Liver (tissue), 9 donors: ENCODE data around the gene TWF2. TPM values are rescaled to one million over a fixed set of nuclear protein-coding genes. Genes with fewer than 3 reads are reported as not detected.

ENCODE experiments used
- DNase-seq: peaks from one replicate; pipeline ENCODE4 v3.0.0-alpha.2; 2017; ENCODE audit warnings: low spot score
- H3K27ac ChIP-seq, 2 donors: one replicate each; pipeline ENCODE4 v1.7.0; 2013; ENCODE audit warnings: inconsistent platforms in 2 of 2, low read length in 2 of 2, control low read depth in 1 of 2, low read depth in 1 of 2, mild to moderate bottlenecking in 1 of 2
- H3K27me3 ChIP-seq, 4 donors: one replicate each; pipeline versions ENCODE4 v1.6.1 to v1.7.0; 2013; ENCODE audit warnings: low read length in 3 of 4, inconsistent platforms in 1 of 4, mild to moderate bottlenecking in 1 of 4, moderate library complexity in 1 of 4; ENCODE audit not compliant: control insufficient read depth in 4 of 4, insufficient read depth in 4 of 4
- H3K36me3 ChIP-seq, 4 donors: one replicate each; pipeline versions ENCODE4 v1.6.1 to v1.7.0; 2013; ENCODE audit warnings: low read length in 3 of 4, mild to moderate bottlenecking in 3 of 4, low read depth in 1 of 4, moderate library complexity in 1 of 4; ENCODE audit not compliant: control insufficient read depth in 4 of 4, insufficient read depth in 3 of 4
- H3K4me1 ChIP-seq, 4 donors: one replicate each; pipeline versions ENCODE4 v1.6.1 to v1.7.0; 2013; ENCODE audit warnings: low read length in 3 of 4, mild to moderate bottlenecking in 3 of 4, moderate library complexity in 1 of 4; ENCODE audit not compliant: control insufficient read depth in 4 of 4, insufficient read depth in 4 of 4
- H3K4me3 ChIP-seq, 3 donors: one replicate each; pipeline versions ENCODE4 v1.6.1 to v1.7.0; 2013; ENCODE audit warnings: low read length in 3 of 3, control low read depth in 1 of 3, low read depth in 1 of 3, mild to moderate bottlenecking in 1 of 3
- H3K9ac ChIP-seq, 2 donors: one replicate each; pipeline ENCODE4 v1.7.0; 2013; ENCODE audit warnings: low read length in 2 of 2, mild to moderate bottlenecking in 2 of 2, moderate library complexity in 2 of 2, control low read depth in 1 of 2, low read depth in 1 of 2
- H3K9me3 ChIP-seq, 4 donors: one replicate each; pipeline versions ENCODE4 v1.6.1 to v1.7.0; 2013; ENCODE audit warnings: low read length in 3 of 4; ENCODE audit not compliant: control insufficient read depth in 4 of 4
- CTCF ChIP-seq: fragments of 150-350 bp; IDR thresholded peaks from 2 replicates; pipeline ENCODE4 v1.5.1; 2017; ENCODE audit warnings: improper control_type of control experiment, low read depth, low read length; ENCODE audit not compliant: missing input control
- FOXA1 ChIP-seq: IDR thresholded peaks from 2 replicates; pipeline ENCODE4 v1.6.1; 2016; ENCODE audit warnings: antibody characterized with exemption
- FOXA2 ChIP-seq: IDR thresholded peaks from 2 replicates; pipeline ENCODE4 v1.6.1; 2016; ENCODE audit warnings: antibody characterized with exemption
- GABPA ChIP-seq, 2 donors: IDR thresholded peaks in 1 of 2; conservative IDR thresholded peaks in 1 of 2; 2 replicates each; pipeline ENCODE4 v1.6.1; 2016; ENCODE audit warnings: antibody characterized with exemption in 2 of 2, mild to moderate bottlenecking in 1 of 2, moderate library complexity in 1 of 2
- HNF4G ChIP-seq: IDR thresholded peaks from 2 replicates; pipeline ENCODE4 v1.6.1; 2016; ENCODE audit warnings: antibody characterized with exemption
- MAX ChIP-seq: IDR thresholded peaks from 2 replicates; pipeline ENCODE4 v1.6.1; 2016; ENCODE audit warnings: antibody characterized with exemption
- RAD21 ChIP-seq, 2 donors: IDR thresholded peaks; 2 replicates each; pipeline ENCODE4 v1.6.1; 2016; ENCODE audit warnings: antibody characterized with exemption in 2 of 2, mild to moderate bottlenecking in 2 of 2
- REST ChIP-seq: IDR thresholded peaks from 2 replicates; pipeline ENCODE4 v1.6.1; 2016; ENCODE audit warnings: antibody characterized with exemption, mild to moderate bottlenecking
- SP1 ChIP-seq: IDR thresholded peaks from 2 replicates; pipeline ENCODE4 v1.6.1; 2018; ENCODE audit warnings: antibody characterized with exemption, mild to moderate bottlenecking
- YY1 ChIP-seq: IDR thresholded peaks from 2 replicates; pipeline ENCODE4 v1.6.1; 2016; ENCODE audit warnings: antibody characterized with exemption, mild to moderate bottlenecking
- ZBTB33 ChIP-seq: IDR thresholded peaks from 2 replicates; pipeline ENCODE4 v1.6.1; 2016; ENCODE audit warnings: antibody characterized with exemption
- WGBS: extraction: QIAGEN DNeasy Blood & Tissue Kit; methylation state at CpG from one replicate; pipeline ENCODE4 v1.1.7; 2013; 5-methylcytosine and 5-hydroxymethylcytosine counted together
- polyA plus RNA-seq, 2 donors: library from polyadenylated mRNA; stranded (reverse) in 1 of 2; unstranded in 1 of 2; fragments of 200-250 nt in 1 of 2; fragments of >200 nt in 1 of 2; fragmentation: Nextera tagmentation in 1 of 2; extraction: Ambion mirVana in 1 of 2; gene quantifications; one replicate each; pipeline versions ENCODE4 v1.2.1 to v1.2.3, GENCODE V29; 2013 to 2015
- total RNA-seq, 2 donors: library from RNA; depleted of rRNA; stranded (reverse); fragments of >200 nt; gene quantifications; one replicate each; pipeline ENCODE4 v1.2.3, GENCODE V29; 2014
- donor health status: healthy.
- donor health status: healthy.
- donor health status: healthy.
- donor health status: healthy.
- donor health status: healthy.

TWF2 gene
- total and polyA plus RNA-seq, 4 donors, result 12.0 to 26.3 (median 17.6) TPM

GRCh38 chr3:52197842-52198625, 40.9 kb downstream of the TWF2 start, which contains the start of gene ALAS1 (continued):
- TF ChIP-seq ZBTB33 (no peak), YY1 (peak; percentile 24)

- WGBS, result 64% methylated on average over 10 of the region's 10 CpGs
- H3K36me3 ChIP-seq, result peaks cover 0 to 11% (median 6%) of the 10 kb centered on the region in 4 donors
- H3K4me3 ChIP-seq, result peak overlapping the region in 2 of 3 donors; percentile 74 to 82
- no peaks in the 10 kb centered on the region for H3K9me3 ChIP-seq
- peak overlapping the region in 1 of 2 donors; percentile 57 for H3K9ac ChIP-seq
- TF ChIP-seq FOXA2, result no peak
- TF ChIP-seq MAX, result no peak
- TF ChIP-seq FOXA1, result no peak
- no peak for TF ChIP-seq SP1
- no peak for TF ChIP-seq GABPA (IDR thresholded peaks at IDR 0.05 in 1 of 2, conservative IDR thresholded peaks at IDR 0.05 in 1 of 2)
- TF ChIP-seq CTCF, result no peak
- TF ChIP-seq REST, result no peak
- no peak for TF ChIP-seq RAD21 (IDR thresholded peaks at IDR 0.05)
- H3K4me1 ChIP-seq, result peaks cover 6 to 44% (median 28%) of the 10 kb centered on the region in 4 donors
- H3K27me3 ChIP-seq, result no peaks in the 10 kb centered on the region
- H3K27ac ChIP-seq, result peak overlapping the region; percentile 72 to 83
- DNase-seq, result no peak
These were observed 41.5 kb downstream of the TWF2 start for GRCh38 chr3:52197499-52197841.

- WGBS, result 77% methylated on average over 3 of the region's 3 CpGs
- Histone ChIP-seq H3K27ac (peak overlapping the region in 1 of 2 donors; percentile 11), H3K4me3 (no peak overlapping the region), H3K27me3 (no peaks in the 10 kb centered on the region), H3K9me3 (no peaks in the 10 kb centered on the region), H3K36me3 (peaks cover 0 to 7% (median 4%) of the 10 kb centered on the region in 4 donors), H3K9ac (no peak overlapping the region), H3K4me1 (peaks cover 6 to 41% (median 26%) of the 10 kb centered on the region in 4 donors)
- no peak for TF ChIP-seq REST
- TF ChIP-seq HNF4G, result peak; percentile 17
- no peak for DNase-seq
These were observed 42.0 kb downstream of the TWF2 start for GRCh38 chr3:52196977-52197376.
